HepG2 (cell line): ENCODE results near the gene ADAMTSL4. TPM values are rescaled to one million over a fixed set of nuclear protein-coding genes. Genes with fewer than 3 reads are reported as not detected.

Experiments
- AKAP8 ChIP-seq: sonication (generic); formaldehyde crosslinking; IDR thresholded peaks from 2 replicates; pipeline ENCODE4 v1.5.1; 2020; ENCODE audit warnings: mild to moderate bottlenecking, missing genetic modification reagents
- ARHGAP35 ChIP-seq: sonication (generic); formaldehyde crosslinking; IDR thresholded peaks from 2 replicates; pipeline ENCODE4 v1.9.0; 2022; ENCODE audit warnings: mild to moderate bottlenecking, inconsistent platforms, moderate library complexity, missing genetic modification reagents, borderline replicate concordance
- ATRX ChIP-seq: sonication (generic); formaldehyde crosslinking; IDR thresholded peaks from 2 replicates; pipeline ENCODE4 v1.4.0; 2020; ENCODE audit warnings: missing genetic modification reagents, borderline replicate concordance
- CBX1 ChIP-seq: IDR thresholded peaks from one replicate; pipeline ENCODE4 v1.6.1; 2016; ENCODE audit warnings: antibody characterized with exemption, low read depth
- CEBPB ChIP-seq: IDR thresholded peaks from 2 replicates; pipeline ENCODE4 v1.6.1; 2011; ENCODE audit warnings: low read depth, low read length, improper control_type of control experiment, borderline replicate concordance
- ETV5 ChIP-seq: IDR thresholded peaks from 2 replicates; pipeline ENCODE4 v1.6.1; 2018; ENCODE audit warnings: missing biosample characterization, missing genetic modification reagents, inconsistent platforms, borderline replicate concordance
- FOXM1 ChIP-seq: sonication (generic); formaldehyde crosslinking; IDR thresholded peaks from 2 replicates; pipeline ENCODE4 v1.5.0; 2020; ENCODE audit warnings: missing genetic modification reagents
- MATR3 ChIP-seq: sonication (generic); formaldehyde crosslinking; IDR thresholded peaks from 2 replicates; pipeline ENCODE4 v1.4.0; 2020; ENCODE audit warnings: missing genetic modification reagents
- MAZ ChIP-seq, 2 experiments: sonication (generic) in 1 of 2; formaldehyde crosslinking in 1 of 2; IDR thresholded peaks; 2 replicates each; pipeline versions ENCODE4 v1.5.0 to v1.6.1; 2012 to 2020; ENCODE audit warnings: low read depth in 2 of 2, mild to moderate bottlenecking in 2 of 2, borderline replicate concordance in 1 of 2, improper control_type of control experiment in 1 of 2, low read length in 1 of 2, missing genetic modification reagents in 1 of 2, moderate library complexity in 1 of 2
- MIXL1 ChIP-seq: IDR thresholded peaks from 2 replicates; pipeline ENCODE4 v1.6.1; 2016
- NFATC3 ChIP-seq: sonication (generic); formaldehyde crosslinking; IDR thresholded peaks from 2 replicates; pipeline ENCODE4 v1.5.1; 2020; ENCODE audit warnings: mild to moderate bottlenecking, missing genetic modification reagents
- NR2F6 ChIP-seq, 2 experiments: IDR thresholded peaks; 2 replicates each; pipeline ENCODE4 v1.6.1; 2016; ENCODE audit warnings: antibody characterized with exemption in 1 of 2, mild to moderate bottlenecking in 1 of 2
- ZFP82 ChIP-seq: sonication (generic); formaldehyde crosslinking; IDR thresholded peaks from 2 replicates; pipeline ENCODE4 v1.5.1; 2020; ENCODE audit warnings: mild to moderate bottlenecking, missing genetic modification reagents, borderline replicate concordance
- ZKSCAN1 ChIP-seq: fragments of 150-350 bp; IDR thresholded peaks from 2 replicates; pipeline ENCODE4 v1.6.1; 2014; ENCODE audit warnings: low read length
- ZNF3 ChIP-seq: IDR thresholded peaks from 2 replicates; pipeline ENCODE4 v1.7.0; 2017; ENCODE audit warnings: inconsistent platforms
- ZNF33B ChIP-seq: sonication (generic); formaldehyde crosslinking; IDR thresholded peaks from 2 replicates; pipeline ENCODE4 v1.5.1; 2020; ENCODE audit warnings: mild to moderate bottlenecking, missing genetic modification reagents
- ZNF367 ChIP-seq: sonication (generic); formaldehyde crosslinking; IDR thresholded peaks from 2 replicates; pipeline ENCODE4 v1.4.0; 2020; ENCODE audit warnings: missing genetic modification reagents, borderline replicate concordance
- ZNF75D ChIP-seq: sonication (generic); formaldehyde crosslinking; IDR thresholded peaks from 2 replicates; pipeline ENCODE4 v1.8.1; 2023; ENCODE audit warnings: missing genetic modification reagents, mild to moderate bottlenecking, borderline replicate concordance
- ZNF891 ChIP-seq: sonication (generic); formaldehyde crosslinking; IDR thresholded peaks from 2 replicates; pipeline ENCODE4 v1.5.0; 2020; ENCODE audit warnings: mild to moderate bottlenecking, missing genetic modification reagents
- ZSCAN20 ChIP-seq: sonication (generic); formaldehyde crosslinking; IDR thresholded peaks from 2 replicates; pipeline ENCODE4 v1.4.0; 2020; ENCODE audit warnings: missing genetic modification reagents, mild to moderate bottlenecking, borderline replicate concordance
- polyA plus RNA-seq, 8 experiments: library from polyadenylated mRNA; depleted of rRNA in 3 of 8; stranded (reverse) in 7 of 8; unstranded in 1 of 8; fragments of >200 nt; fragmentation: Illumina TruSeq in 4 of 8; extraction: Trizol in 4 of 8; gene quantifications; 2 replicates each; pipeline versions ENCODE4 v1.2.1 to v1.2.3, GENCODE V29; 2011 to 2016; ENCODE audit warnings: low read depth in 4 of 8, missing spikeins in 1 of 8, mixed read lengths in 1 of 8; ENCODE audit not compliant: insufficient read depth in 1 of 8
- total RNA-seq, 5 experiments: library from RNA; depleted of rRNA; stranded (reverse); fragments of >200 nt; fragmentation: Illumina TruSeq; extraction: Trizol; gene quantifications; 2 replicates each; pipeline ENCODE4 v1.2.3, GENCODE V29; 2016; ENCODE audit warnings: low read depth in 1 of 5
- TF ChIP-seq, protein P1 (sequence below): sonication (generic); formaldehyde crosslinking; IDR thresholded peaks from 2 replicates; pipeline ENCODE4 v1.5.0; 2020; ENCODE audit warnings: missing genetic modification reagents
- TF ChIP-seq, protein P2 (sequence below): sonication (generic); formaldehyde crosslinking; conservative IDR thresholded peaks from 2 replicates; pipeline ENCODE4 v1.4.0; 2020; ENCODE audit warnings: missing genetic modification reagents
- TF ChIP-seq, protein P3 (sequence below): sonication (generic); formaldehyde crosslinking; IDR thresholded peaks from 2 replicates; pipeline ENCODE4 v1.4.0; 2020; ENCODE audit warnings: missing genetic modification reagents, borderline replicate concordance

The ADAMTSL4 gene
- total and polyA plus RNA-seq, 2 of the 13 experiments (the other 11 are each of a cell fraction or from before 2014, with no cell fraction given) = 3.9 to 16.4 TPM

DNA sequence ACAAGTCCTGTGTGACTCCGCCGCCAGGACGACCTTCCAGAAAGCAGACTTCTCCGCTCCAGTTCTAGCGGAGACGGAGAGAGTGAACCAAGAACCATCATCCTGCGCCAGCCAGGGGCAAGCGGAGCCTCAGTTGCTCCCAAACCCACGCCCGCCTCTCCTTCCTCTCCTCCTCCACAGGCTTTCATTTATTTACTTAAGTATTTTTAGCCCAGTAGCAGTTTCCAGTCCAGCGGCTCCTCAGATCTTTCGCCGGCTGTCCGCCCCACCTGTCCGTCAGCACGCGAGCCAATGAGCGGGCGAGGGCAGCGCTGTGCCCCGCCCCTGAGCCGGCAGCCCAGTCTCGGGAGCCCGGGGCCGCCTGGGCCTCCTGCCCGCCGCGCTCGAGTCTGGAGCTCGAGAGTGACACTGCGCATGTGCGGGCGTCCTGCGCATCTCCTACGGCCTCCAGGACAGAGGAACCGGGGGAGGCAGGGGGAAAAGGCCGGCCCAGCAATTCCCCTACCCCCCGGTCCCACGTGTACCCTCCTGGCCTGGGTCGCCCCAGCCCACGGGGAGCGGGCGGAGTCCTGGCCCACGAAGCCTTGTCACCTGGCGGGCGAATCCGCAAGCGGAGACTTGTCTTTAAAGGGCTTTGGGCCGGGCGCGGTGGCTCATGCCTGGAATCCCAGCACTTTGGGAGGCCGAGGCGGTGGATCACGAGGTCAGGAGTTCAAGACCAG lies 33.7 kb upstream of the ADAMTSL4 start, which contains the start of gene FALEC (continued):
- TF ChIP-seq ZFP82 (CRISPR knock-in tag) (peak; percentile 65; the same call in 1 of the 2 replicates), MAZ (IDR thresholded peaks at IDR 0.05; ENCODE audit: borderline replicate concordance, low read depth, low read length) (peak; percentile 47; the same call in 1 of the 2 replicates), MAZ (CRISPR knock-in tag; IDR thresholded peaks at IDR 0.05; ENCODE audit: low read depth) (peak; percentile 13; the same call in 1 of the 2 replicates), ZNF33B (CRISPR knock-in tag) (no peak), FOXM1 (CRISPR knock-in tag) (no peak), ZNF891 (CRISPR knock-in tag) (no peak), ARHGAP35 (no peak), CBX1 (no peak), MIXL1 (CRISPR knock-in tag) (no peak), CEBPB (no peak), ZNF367 (CRISPR knock-in tag) (no peak), AKAP8 (CRISPR knock-in tag) (no peak; the same call in 1 of the 2 replicates), NR2F6 (IDR thresholded peaks at IDR 0.05) (no peak), NR2F6 (CRISPR knock-in tag; IDR thresholded peaks at IDR 0.05) (no peak), ZKSCAN1 (no peak), ZNF75D (CRISPR knock-in tag) (no peak), ETV5 (CRISPR knock-in tag) (peak; percentile 10; the same call in 1 of the 2 replicates), NFATC3 (CRISPR knock-in tag) (peak; percentile 10; the same call in 1 of the 2 replicates), ZNF3 (CRISPR knock-in tag) (no peak), ATRX (no peak), MATR3 (CRISPR knock-in tag) (no peak), ZSCAN20 (CRISPR knock-in tag) (no peak)
- TF ChIP-seq, protein P1, sequence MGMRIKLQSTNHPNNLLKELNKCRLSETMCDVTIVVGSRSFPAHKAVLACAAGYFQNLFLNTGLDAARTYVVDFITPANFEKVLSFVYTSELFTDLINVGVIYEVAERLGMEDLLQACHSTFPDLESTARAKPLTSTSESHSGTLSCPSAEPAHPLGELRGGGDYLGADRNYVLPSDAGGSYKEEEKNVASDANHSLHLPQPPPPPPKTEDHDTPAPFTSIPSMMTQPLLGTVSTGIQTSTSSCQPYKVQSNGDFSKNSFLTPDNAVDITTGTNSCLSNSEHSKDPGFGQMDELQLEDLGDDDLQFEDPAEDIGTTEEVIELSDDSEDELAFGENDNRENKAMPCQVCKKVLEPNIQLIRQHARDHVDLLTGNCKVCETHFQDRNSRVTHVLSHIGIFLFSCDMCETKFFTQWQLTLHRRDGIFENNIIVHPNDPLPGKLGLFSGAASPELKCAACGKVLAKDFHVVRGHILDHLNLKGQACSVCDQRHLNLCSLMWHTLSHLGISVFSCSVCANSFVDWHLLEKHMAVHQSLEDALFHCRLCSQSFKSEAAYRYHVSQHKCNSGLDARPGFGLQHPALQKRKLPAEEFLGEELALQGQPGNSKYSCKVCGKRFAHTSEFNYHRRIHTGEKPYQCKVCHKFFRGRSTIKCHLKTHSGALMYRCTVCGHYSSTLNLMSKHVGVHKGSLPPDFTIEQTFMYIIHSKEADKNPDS (CRISPR knock-in tag) = no peak
- TF ChIP-seq, protein P2, sequence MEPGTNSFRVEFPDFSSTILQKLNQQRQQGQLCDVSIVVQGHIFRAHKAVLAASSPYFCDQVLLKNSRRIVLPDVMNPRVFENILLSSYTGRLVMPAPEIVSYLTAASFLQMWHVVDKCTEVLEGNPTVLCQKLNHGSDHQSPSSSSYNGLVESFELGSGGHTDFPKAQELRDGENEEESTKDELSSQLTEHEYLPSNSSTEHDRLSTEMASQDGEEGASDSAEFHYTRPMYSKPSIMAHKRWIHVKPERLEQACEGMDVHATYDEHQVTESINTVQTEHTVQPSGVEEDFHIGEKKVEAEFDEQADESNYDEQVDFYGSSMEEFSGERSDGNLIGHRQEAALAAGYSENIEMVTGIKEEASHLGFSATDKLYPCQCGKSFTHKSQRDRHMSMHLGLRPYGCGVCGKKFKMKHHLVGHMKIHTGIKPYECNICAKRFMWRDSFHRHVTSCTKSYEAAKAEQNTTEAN (CRISPR knock-in tag) = no peak
- TF ChIP-seq, protein P3, sequence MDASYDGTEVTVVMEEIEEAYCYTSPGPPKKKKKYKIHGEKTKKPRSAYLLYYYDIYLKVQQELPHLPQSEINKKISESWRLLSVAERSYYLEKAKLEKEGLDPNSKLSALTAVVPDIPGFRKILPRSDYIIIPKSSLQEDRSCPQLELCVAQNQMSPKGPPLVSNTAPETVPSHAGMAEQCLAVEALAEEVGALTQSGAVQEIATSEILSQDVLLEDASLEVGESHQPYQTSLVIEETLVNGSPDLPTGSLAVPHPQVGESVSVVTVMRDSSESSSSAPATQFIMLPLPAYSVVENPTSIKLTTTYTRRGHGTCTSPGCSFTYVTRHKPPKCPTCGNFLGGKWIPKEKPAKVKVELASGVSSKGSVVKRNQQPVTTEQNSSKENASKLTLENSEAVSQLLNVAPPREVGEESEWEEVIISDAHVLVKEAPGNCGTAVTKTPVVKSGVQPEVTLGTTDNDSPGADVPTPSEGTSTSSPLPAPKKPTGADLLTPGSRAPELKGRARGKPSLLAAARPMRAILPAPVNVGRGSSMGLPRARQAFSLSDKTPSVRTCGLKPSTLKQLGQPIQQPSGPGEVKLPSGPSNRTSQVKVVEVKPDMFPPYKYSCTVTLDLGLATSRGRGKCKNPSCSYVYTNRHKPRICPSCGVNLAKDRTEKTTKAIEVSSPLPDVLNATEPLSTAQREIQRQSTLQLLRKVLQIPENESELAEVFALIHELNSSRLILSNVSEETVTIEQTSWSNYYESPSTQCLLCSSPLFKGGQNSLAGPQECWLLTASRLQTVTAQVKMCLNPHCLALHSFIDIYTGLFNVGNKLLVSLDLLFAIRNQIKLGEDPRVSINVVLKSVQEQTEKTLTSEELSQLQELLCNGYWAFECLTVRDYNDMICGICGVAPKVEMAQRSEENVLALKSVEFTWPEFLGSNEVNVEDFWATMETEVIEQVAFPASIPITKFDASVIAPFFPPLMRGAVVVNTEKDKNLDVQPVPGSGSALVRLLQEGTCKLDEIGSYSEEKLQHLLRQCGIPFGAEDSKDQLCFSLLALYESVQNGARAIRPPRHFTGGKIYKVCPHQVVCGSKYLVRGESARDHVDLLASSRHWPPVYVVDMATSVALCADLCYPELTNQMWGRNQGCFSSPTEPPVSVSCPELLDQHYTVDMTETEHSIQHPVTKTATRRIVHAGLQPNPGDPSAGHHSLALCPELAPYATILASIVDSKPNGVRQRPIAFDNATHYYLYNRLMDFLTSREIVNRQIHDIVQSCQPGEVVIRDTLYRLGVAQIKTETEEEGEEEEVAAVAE (CRISPR knock-in tag) = no peak
